HepG2 (cell line): ENCODE results near the gene RORC.

Experiments
- KLF16 ChIP-seq, 2 experiments: sonication (generic) in 1 of 2; formaldehyde crosslinking in 1 of 2; IDR thresholded peaks; 2 replicates each; pipeline versions ENCODE4 v1.6.1 to v1.8.0; 2016 to 2023; ENCODE audit warnings: missing genetic modification reagents in 2 of 2, missing compliant biosample characterization in 1 of 2
- ZNF570 ChIP-seq: sonication (generic); formaldehyde crosslinking; IDR thresholded peaks from 2 replicates; pipeline ENCODE4 v1.4.0; 2020; ENCODE audit warnings: mild to moderate bottlenecking, missing genetic modification reagents, borderline replicate concordance
- TF ChIP-seq, protein P1 (sequence below), 2 experiments: sonication (generic) in 1 of 2; formaldehyde crosslinking in 1 of 2; IDR thresholded peaks; 2 replicates each; pipeline versions ENCODE4 v1.4.0 to v1.6.1; 2018 to 2020; ENCODE audit warnings: missing genetic modification reagents in 2 of 2, borderline replicate concordance in 1 of 2, low read depth in 1 of 2, mild to moderate bottlenecking in 1 of 2, missing biosample characterization in 1 of 2
- TF ChIP-seq, protein P2 (sequence below): sonication (generic); formaldehyde crosslinking; IDR thresholded peaks from 2 replicates; pipeline ENCODE4 v1.5.1; 2020; ENCODE audit warnings: missing genetic modification reagents, mild to moderate bottlenecking, borderline replicate concordance
- TF ChIP-seq, protein P3 (sequence below): sonication (generic); formaldehyde crosslinking; IDR thresholded peaks from 2 replicates; pipeline ENCODE4 v1.5.1; 2020; ENCODE audit warnings: mild to moderate bottlenecking, missing genetic modification reagents, moderate library complexity

DNA sequence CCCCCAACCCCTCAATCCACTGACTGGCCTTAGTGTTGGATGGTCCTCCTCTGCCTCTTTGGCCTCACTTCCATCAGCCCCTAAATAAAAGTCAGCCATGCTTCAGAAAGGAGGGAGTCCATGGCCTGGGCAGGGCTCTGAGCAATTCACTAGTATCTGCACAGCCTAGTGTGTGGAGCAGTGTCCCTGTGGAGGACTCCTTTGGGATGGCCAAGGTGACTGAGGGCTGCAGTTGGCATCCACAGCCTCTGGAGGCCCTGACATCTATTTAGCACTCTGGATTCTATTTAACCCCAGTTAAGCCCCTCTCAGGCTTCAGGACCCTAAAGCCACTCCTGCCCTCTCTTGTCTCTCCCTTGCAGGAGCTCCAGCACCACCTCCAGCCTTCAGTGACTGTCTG lies 18.3 kb upstream of the RORC start:
- TF ChIP-seq, protein P1, sequence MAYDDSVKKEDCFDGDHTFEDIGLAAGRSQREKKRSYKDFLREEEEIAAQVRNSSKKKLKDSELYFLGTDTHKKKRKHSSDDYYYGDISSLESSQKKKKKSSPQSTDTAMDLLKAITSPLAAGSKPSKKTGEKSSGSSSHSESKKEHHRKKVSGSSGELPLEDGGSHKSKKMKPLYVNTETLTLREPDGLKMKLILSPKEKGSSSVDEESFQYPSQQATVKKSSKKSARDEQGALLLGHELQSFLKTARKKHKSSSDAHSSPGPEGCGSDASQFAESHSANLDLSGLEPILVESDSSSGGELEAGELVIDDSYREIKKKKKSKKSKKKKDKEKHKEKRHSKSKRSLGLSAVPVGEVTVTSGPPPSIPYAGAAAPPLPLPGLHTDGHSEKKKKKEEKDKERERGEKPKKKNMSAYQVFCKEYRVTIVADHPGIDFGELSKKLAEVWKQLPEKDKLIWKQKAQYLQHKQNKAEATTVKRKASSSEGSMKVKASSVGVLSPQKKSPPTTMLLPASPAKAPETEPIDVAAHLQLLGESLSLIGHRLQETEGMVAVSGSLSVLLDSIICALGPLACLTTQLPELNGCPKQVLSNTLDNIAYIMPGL (CRISPR knock-in tag; IDR thresholded peaks at IDR 0.05; ENCODE audit: borderline replicate concordance in 1 of 2, low read depth in 1 of 2) = no peak
- TF ChIP-seq KLF16 (CRISPR knock-in tag; IDR thresholded peaks at IDR 0.05) = no peak
- TF ChIP-seq, protein P2, sequence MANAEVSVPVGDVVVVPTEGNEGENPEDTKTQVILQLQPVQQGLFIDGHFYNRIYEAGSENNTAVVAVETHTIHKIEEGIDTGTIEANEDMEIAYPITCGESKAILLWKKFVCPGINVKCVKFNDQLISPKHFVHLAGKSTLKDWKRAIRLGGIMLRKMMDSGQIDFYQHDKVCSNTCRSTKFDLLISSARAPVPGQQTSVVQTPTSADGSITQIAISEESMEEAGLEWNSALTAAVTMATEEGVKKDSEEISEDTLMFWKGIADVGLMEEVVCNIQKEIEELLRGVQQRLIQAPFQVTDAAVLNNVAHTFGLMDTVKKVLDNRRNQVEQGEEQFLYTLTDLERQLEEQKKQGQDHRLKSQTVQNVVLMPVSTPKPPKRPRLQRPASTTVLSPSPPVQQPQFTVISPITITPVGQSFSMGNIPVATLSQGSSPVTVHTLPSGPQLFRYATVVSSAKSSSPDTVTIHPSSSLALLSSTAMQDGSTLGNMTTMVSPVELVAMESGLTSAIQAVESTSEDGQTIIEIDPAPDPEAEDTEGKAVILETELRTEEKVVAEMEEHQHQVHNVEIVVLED = no peak
- no peak for TF ChIP-seq ZNF570 (CRISPR knock-in tag)
- TF ChIP-seq, protein P3, sequence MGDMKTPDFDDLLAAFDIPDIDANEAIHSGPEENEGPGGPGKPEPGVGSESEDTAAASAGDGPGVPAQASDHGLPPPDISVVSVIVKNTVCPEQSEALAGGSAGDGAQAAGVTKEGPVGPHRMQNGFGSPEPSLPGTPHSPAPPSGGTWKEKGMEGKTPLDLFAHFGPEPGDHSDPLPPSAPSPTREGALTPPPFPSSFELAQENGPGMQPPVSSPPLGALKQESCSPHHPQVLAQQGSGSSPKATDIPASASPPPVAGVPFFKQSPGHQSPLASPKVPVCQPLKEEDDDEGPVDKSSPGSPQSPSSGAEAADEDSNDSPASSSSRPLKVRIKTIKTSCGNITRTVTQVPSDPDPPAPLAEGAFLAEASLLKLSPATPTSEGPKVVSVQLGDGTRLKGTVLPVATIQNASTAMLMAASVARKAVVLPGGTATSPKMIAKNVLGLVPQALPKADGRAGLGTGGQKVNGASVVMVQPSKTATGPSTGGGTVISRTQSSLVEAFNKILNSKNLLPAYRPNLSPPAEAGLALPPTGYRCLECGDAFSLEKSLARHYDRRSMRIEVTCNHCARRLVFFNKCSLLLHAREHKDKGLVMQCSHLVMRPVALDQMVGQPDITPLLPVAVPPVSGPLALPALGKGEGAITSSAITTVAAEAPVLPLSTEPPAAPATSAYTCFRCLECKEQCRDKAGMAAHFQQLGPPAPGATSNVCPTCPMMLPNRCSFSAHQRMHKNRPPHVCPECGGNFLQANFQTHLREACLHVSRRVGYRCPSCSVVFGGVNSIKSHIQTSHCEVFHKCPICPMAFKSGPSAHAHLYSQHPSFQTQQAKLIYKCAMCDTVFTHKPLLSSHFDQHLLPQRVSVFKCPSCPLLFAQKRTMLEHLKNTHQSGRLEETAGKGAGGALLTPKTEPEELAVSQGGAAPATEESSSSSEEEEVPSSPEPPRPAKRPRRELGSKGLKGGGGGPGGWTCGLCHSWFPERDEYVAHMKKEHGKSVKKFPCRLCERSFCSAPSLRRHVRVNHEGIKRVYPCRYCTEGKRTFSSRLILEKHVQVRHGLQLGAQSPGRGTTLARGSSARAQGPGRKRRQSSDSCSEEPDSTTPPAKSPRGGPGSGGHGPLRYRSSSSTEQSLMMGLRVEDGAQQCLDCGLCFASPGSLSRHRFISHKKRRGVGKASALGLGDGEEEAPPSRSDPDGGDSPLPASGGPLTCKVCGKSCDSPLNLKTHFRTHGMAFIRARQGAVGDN (CRISPR knock-in tag) = no peak
